H1 (cell line): ENCODE measurements around the gene BAD. TPM values are rescaled to one million over a fixed set of nuclear protein-coding genes. Genes with fewer than 3 reads are reported as not detected.

Experiments used
- CTCF ChIA-PET: fragments of 300-600 bp; sonication (Branson Sonifier 250); formaldehyde crosslinking; loops from one replicate; lab custom pipeline; 2021; ENCODE audit not compliant: partially characterized antibody; lab: Charles Lee
- POLR2A ChIA-PET: fragments of 300-600 bp; sonication (Branson Sonifier 250); formaldehyde crosslinking; loops from one replicate; lab custom pipeline; 2021; ENCODE audit warnings: inconsistent platforms; ENCODE audit not compliant: partially characterized antibody; lab: Charles Lee
- DNase-seq, 2 experiments: peaks; one replicate each; pipeline versions ENCODE4 v3.0.0 to v3.0.0-alpha.2; 2010 to 2022; ENCODE audit warnings: low spot score in 2 of 2, low read depth in 1 of 2, mixed read lengths in 1 of 2
- FAIRE-seq: peaks from 2 replicates; lab custom pipeline; 2011; peaks lifted over from hg19 to GRCh38; lab: Jason Lieb, UNC
- H2AFZ ChIP-seq: 2 replicates; pipeline ENCODE4 v1.8.1; 2012; ENCODE audit warnings: low read length, inconsistent platforms
- H2AK5ac ChIP-seq: 2 replicates; pipeline ENCODE4 v1.6.1; 2013; ENCODE audit warnings: low read depth, low read length
- H2BK120ac ChIP-seq: replicated peaks from 2 replicates; pipeline ENCODE3; 2013; ENCODE audit warnings: low read depth, low read length, inconsistent platforms
- H2BK12ac ChIP-seq: 2 replicates; pipeline ENCODE4 v1.6.1; 2013; ENCODE audit warnings: low read depth, low read length
- H2BK15ac ChIP-seq: 2 replicates; pipeline ENCODE4 v1.6.1; 2013; ENCODE audit warnings: low read length
- H2BK20ac ChIP-seq: 2 replicates; pipeline ENCODE4 v1.6.1; 2013; ENCODE audit warnings: low read length
- H2BK5ac ChIP-seq: 2 replicates; pipeline ENCODE4 v1.6.1; 2013; ENCODE audit warnings: low read depth, low read length
- H3K14ac ChIP-seq: 2 replicates; pipeline ENCODE4 v1.6.1; 2013; ENCODE audit warnings: inconsistent platforms; ENCODE audit not compliant: insufficient read length
- H3K18ac ChIP-seq: 2 replicates; pipeline ENCODE4 v1.6.1; 2013; ENCODE audit warnings: low read length; ENCODE audit errors: extremely low read depth
- H3K23ac ChIP-seq: 2 replicates; pipeline ENCODE4 v1.6.1; 2013; ENCODE audit warnings: inconsistent platforms; ENCODE audit not compliant: insufficient read length
- H3K23me2 ChIP-seq: 2 replicates; pipeline ENCODE4 v1.6.1; 2013; ENCODE audit warnings: low read depth, low read length
- H3K27ac ChIP-seq: 2 replicates; pipeline ENCODE4 v1.6.1; 2011; ENCODE audit warnings: low read depth, low read length, inconsistent platforms
- H3K27me3 ChIP-seq, 4 experiments: replicated peaks in 1 of 4; 1 replicate in 1 of 4; 2 replicates in 3 of 4; pipeline versions ENCODE4 v1.6.1 to v1.8.1; 2011 to 2013; ENCODE audit warnings: low read length in 3 of 4, mild to moderate bottlenecking in 3 of 4, inconsistent platforms in 2 of 4, mixed read lengths in 2 of 4, moderate library complexity in 1 of 4; ENCODE audit not compliant: control insufficient read depth in 3 of 4, insufficient read depth in 3 of 4; ENCODE audit errors: extremely low read depth in 1 of 4
- H3K36me3 ChIP-seq, 4 experiments: 2 replicates each; pipeline versions ENCODE4 v1.6.1 to v1.8.1; 2011 to 2013; ENCODE audit warnings: mild to moderate bottlenecking in 4 of 4, low read length in 3 of 4, moderate library complexity in 2 of 4, control low read depth in 1 of 4, inconsistent platforms in 1 of 4; ENCODE audit not compliant: insufficient read depth in 4 of 4, control insufficient read depth in 2 of 4
- H3K4ac ChIP-seq: replicated peaks from 2 replicates; pipeline ENCODE3; 2013; ENCODE audit warnings: low read length, low read depth, mixed read lengths, inconsistent platforms; ENCODE audit not compliant: insufficient read length
- H3K4me1 ChIP-seq, 4 experiments: replicated peaks in 1 of 4; 1 replicate in 1 of 4; 2 replicates in 3 of 4; pipeline versions ENCODE4 v1.6.1 to v1.8.1; 2011 to 2013; ENCODE audit warnings: low read length in 3 of 4, inconsistent platforms in 2 of 4, mixed read lengths in 1 of 4; ENCODE audit not compliant: insufficient read depth in 4 of 4, control insufficient read depth in 3 of 4
- H3K4me2 ChIP-seq, 2 experiments: 2 replicates each; pipeline versions ENCODE4 v1.6.1 to v1.8.1; 2011 to 2013; ENCODE audit warnings: low read depth in 2 of 2, low read length in 2 of 2, control low read depth in 1 of 2, inconsistent platforms in 1 of 2, mild to moderate bottlenecking in 1 of 2; ENCODE audit not compliant: insufficient read depth in 1 of 2
- H3K4me3 ChIP-seq, 4 experiments: fragments of 200-600, 300-600 bp in 1 of 4; sonication (generic), shearing (Covaris generic), sonication (Bioruptor Twin) in 1 of 4; 2 replicates each; pipeline versions ENCODE4 v1.5.1 to v1.8.1; 2011 to 2016; ENCODE audit warnings: low read length in 4 of 4, low read depth in 3 of 4, control low read depth in 2 of 4, inconsistent platforms in 2 of 4, mild to moderate bottlenecking in 2 of 4, mixed read lengths in 1 of 4, moderate library complexity in 1 of 4; ENCODE audit not compliant: insufficient read depth in 2 of 4; ENCODE audit errors: extremely low read depth in 1 of 4
- H3K56ac ChIP-seq: replicated peaks from 2 replicates; pipeline ENCODE3; 2013; ENCODE audit warnings: low read depth, mild to moderate bottlenecking, mixed read lengths, low read length, inconsistent platforms; ENCODE audit not compliant: insufficient read length
- H3K79me1 ChIP-seq: 2 replicates; pipeline ENCODE4 v1.6.1; 2013; ENCODE audit warnings: low read depth, low read length, control low read depth
- H3K79me2 ChIP-seq, 2 experiments: 2 replicates each; pipeline versions ENCODE4 v1.6.1 to v1.8.1; 2012 to 2013; ENCODE audit warnings: low read length in 2 of 2, mild to moderate bottlenecking in 2 of 2, inconsistent platforms in 1 of 2; ENCODE audit not compliant: insufficient read depth in 2 of 2, control insufficient read depth in 1 of 2
- H3K9ac ChIP-seq, 4 experiments: replicated peaks in 1 of 4; 1 replicate in 1 of 4; 2 replicates in 3 of 4; pipeline versions ENCODE4 v1.6.1 to v1.8.1; 2011 to 2013; ENCODE audit warnings: low read depth in 3 of 4, low read length in 3 of 4, control low read depth in 2 of 4, mild to moderate bottlenecking in 2 of 4, moderate library complexity in 2 of 4, inconsistent platforms in 1 of 4; ENCODE audit errors: extremely low read depth in 1 of 4
- H3K9me3 ChIP-seq, 2 experiments: 2 replicates each; pipeline versions ENCODE4 v1.6.1 to v1.8.1; 2012 to 2013; ENCODE audit warnings: mild to moderate bottlenecking in 2 of 2, moderate library complexity in 2 of 2, control low read depth in 1 of 2, inconsistent platforms in 1 of 2, low read depth in 1 of 2, low read length in 1 of 2, mixed read lengths in 1 of 2; ENCODE audit not compliant: insufficient read depth in 2 of 2
- H4K20me1 ChIP-seq, 2 experiments: replicated peaks in 1 of 2; 2 replicates each; pipeline versions ENCODE3 to v1.8.1; 2011 to 2013; ENCODE audit warnings: inconsistent platforms in 2 of 2, low read length in 2 of 2, mild to moderate bottlenecking in 1 of 2; ENCODE audit not compliant: insufficient read depth in 2 of 2, control insufficient read depth in 1 of 2
- H4K5ac ChIP-seq: 2 replicates; pipeline ENCODE4 v1.6.1; 2013; ENCODE audit warnings: low read length, low read depth, mixed read lengths, inconsistent platforms; ENCODE audit not compliant: insufficient read length
- H4K8ac ChIP-seq: 2 replicates; pipeline ENCODE4 v1.8.0; 2013; ENCODE audit warnings: mild to moderate bottlenecking, moderate library complexity, low read length, inconsistent platforms; ENCODE audit not compliant: insufficient read depth; ENCODE audit errors: extremely low read depth
- H4K91ac ChIP-seq: replicated peaks from 2 replicates; pipeline ENCODE3; 2013; ENCODE audit warnings: low read length, mixed read lengths, inconsistent platforms; ENCODE audit not compliant: insufficient read length
- ASH2L ChIP-seq: fragments of 200-600, 300-600 bp; sonication (generic); IDR thresholded peaks from one replicate; pipeline ENCODE4 v1.7.1; 2017; ENCODE audit warnings: low read length
- BCL11A ChIP-seq, 2 experiments: IDR thresholded peaks; one replicate each; pipeline ENCODE4 v1.6.1; 2011; ENCODE audit warnings: low read depth in 2 of 2, low read length in 2 of 2, mild to moderate bottlenecking in 2 of 2
- BRCA1 ChIP-seq: IDR thresholded peaks from 2 replicates; pipeline ENCODE4 v1.6.1; 2012; ENCODE audit warnings: low read depth, low read length, improper control_type of control experiment
- CBX8 ChIP-seq: fragments of 300-800, 300-1000 bp; sonication (generic); IDR thresholded peaks from 2 replicates; pipeline ENCODE4 v1.7.1; 2016; ENCODE audit warnings: low read depth, low read length, borderline replicate concordance
- CEBPB ChIP-seq: IDR thresholded peaks from 2 replicates; pipeline ENCODE4 v1.6.1; 2012; ENCODE audit warnings: low read depth, low read length
- KDM5A ChIP-seq: fragments of 200-600 bp; IDR thresholded peaks from 2 replicates; pipeline ENCODE4 v1.7.1; 2012; ENCODE audit warnings: mild to moderate bottlenecking, low read length, inconsistent platforms, mixed read lengths
- NRF1 ChIP-seq: IDR thresholded peaks from 2 replicates; pipeline ENCODE4 v1.6.1; 2011; ENCODE audit warnings: mild to moderate bottlenecking, low read depth, low read length, improper control_type of control experiment
- PHF8 ChIP-seq: fragments of 200-600 bp; sonication (generic); conservative IDR thresholded peaks from 2 replicates; pipeline ENCODE4 v1.7.1; 2012; ENCODE audit warnings: low read depth, mild to moderate bottlenecking, inconsistent platforms, low read length, moderate library complexity
- POU5F1 ChIP-seq: IDR thresholded peaks from 2 replicates; pipeline ENCODE4 v1.6.1; 2011; ENCODE audit warnings: low read depth, mild to moderate bottlenecking, low read length, moderate library complexity
- RAD21 ChIP-seq, 2 experiments: IDR thresholded peaks in 1 of 2; conservative IDR thresholded peaks in 1 of 2; 2 replicates each; pipeline ENCODE4 v1.6.1; 2011; ENCODE audit warnings: low read depth in 2 of 2, low read length in 2 of 2, improper control_type of control experiment in 1 of 2, inconsistent platforms in 1 of 2, mild to moderate bottlenecking in 1 of 2, moderate library complexity in 1 of 2
- TAF7 ChIP-seq: optimal IDR thresholded peaks from 2 replicates; pipeline ENCODE3; 2011; ENCODE audit warnings: low read depth, mild to moderate bottlenecking, inconsistent platforms, low read length, moderate library complexity, borderline replicate concordance
- TCF12 ChIP-seq: IDR thresholded peaks from 2 replicates; pipeline ENCODE4 v1.6.1; 2011; ENCODE audit warnings: low read depth, mild to moderate bottlenecking, low read length
- YY1 ChIP-seq: IDR thresholded peaks from 2 replicates; pipeline ENCODE4 v1.6.1; 2011; ENCODE audit warnings: low read depth, mild to moderate bottlenecking, low read length
- ZNF274 ChIP-seq: IDR thresholded peaks from 2 replicates; pipeline ENCODE4 v1.7.0; 2012; ENCODE audit warnings: low read length, borderline replicate concordance; ENCODE audit errors: extremely low read depth
- whole genome bisulfite sequencing, 2 experiments: shearing (Covaris generic) in 1 of 2; methylation state at CpG; one replicate each; pipeline versions ENCODE4 v1.1.6 to v1.1.7; 2013 to 2015; ENCODE audit warnings: low lambda C conversion rate in 2 of 2, mixed read lengths in 2 of 2, inconsistent platforms in 1 of 2, low coverage in 1 of 2, missing lambda C conversion rate in 1 of 2; ENCODE audit not compliant: insufficient replicate concordance in 2 of 2, insufficient coverage in 1 of 2, insufficient read length in 1 of 2; ENCODE audit errors: extremely low coverage in 1 of 2, missing lambda C conversion rate in 1 of 2; 5-methylcytosine and 5-hydroxymethylcytosine counted together
- polyA plus RNA-seq, 7 experiments: library from polyadenylated mRNA; depleted of rRNA in 3 of 7; stranded (reverse) in 5 of 7; unstranded in 2 of 7; fragments of >200 nt in 5 of 7; fragments of 200-250 nt in 2 of 7; gene quantifications; 1 replicate in 5 of 7; 2 replicates in 1 of 7; 4 replicates in 1 of 7; pipeline versions ENCODE4 v1.2.1 to v1.2.3, GENCODE V29; 2011 to 2013; ENCODE audit warnings: missing spikeins in 2 of 7, mixed read lengths in 2 of 7
- total RNA-seq: library from RNA; stranded (reverse); fragmentation: NEBNext Ultra II Directional; extraction: Animal tissue kit (Norgen Biotek cat#: 25700); gene quantifications from 2 replicates; pipeline ENCODE4 v1.2.1, GENCODE V29; 2021

Gene BAD
- total and polyA plus RNA-seq, 2 of the 8 experiments (the other 6 are each of a cell fraction or from before 2014, with no cell fraction given) = 23.1 to 33.7 TPM

GRCh38 chr11:64295760-64296159 is 11.3 kb upstream of the BAD start:
- Histone ChIP-seq H3K9me3 (no peaks in the 10 kb centered on the region; a peak in 1 of 4 replicates), H3K36me3 (peaks cover 0 to 9% (median 0%) of the 10 kb centered on the region in 4 experiments; a peak in 1 of 8 replicates), H3K23me2 (peaks cover 11% of the 10 kb centered on the region; the same call in 1 of the 2 replicates), H2BK120ac (no peak overlapping the region), H3K79me2 (no peaks in the 10 kb centered on the region), H3K27ac (no peak overlapping the region), H2AK5ac (no peak overlapping the region), H4K5ac (no peak overlapping the region), H3K56ac (no peak overlapping the region), H3K4me1 (peaks cover 0 to 32% (median 16%) of the 10 kb centered on the region in 4 experiments; a peak in 5 of 7 replicates), H2BK5ac (no peak overlapping the region), H4K8ac (no peak overlapping the region), H2BK15ac (no peak overlapping the region), H3K4me3 (no peak overlapping the region), H3K9ac (no peak overlapping the region), H2AFZ (no peak overlapping the region), H3K27me3 (peaks cover 90 to 100% (median 99%) of the 10 kb centered on the region in 4 experiments), H3K18ac (no peak overlapping the region), H2BK12ac (no peak overlapping the region), H3K23ac (no peak overlapping the region), H3K4me2 (no peak overlapping the region; a peak in 1 of 4 replicates), H3K79me1 (no peaks in the 10 kb centered on the region), H2BK20ac (no peak overlapping the region), H4K20me1 (peaks cover 3 to 19% of the 10 kb centered on the region in 2 experiments), H3K14ac (no peak overlapping the region), H4K91ac (no peak overlapping the region), H3K4ac (no peak overlapping the region)
- ChIA-PET CTCF (interaction anchor here (0.7 to 2.6 kb wide), 6 partner anchors 8 to 64 kb away, joined by 3 to 10 read pairs (median 3); partner anchors contain the start of genes BAD, GPR137 and TRMT112), POLR2A (interaction anchor here (0.7 to 1.9 kb wide), 2 partner anchors 11 kb away, joined by 5 to 14 read pairs; partner anchors contain the start of genes BAD and GPR137)
- no peak for FAIRE-seq
- 63% methylated on average over 4 of the region's 4 CpGs; no CpG with 5 or more reads in 1 of the 2 experiments for WGBS, 2 experiments
- no peak for DNase-seq
- TF ChIP-seq PHF8 = no peak
- no peak for TF ChIP-seq TCF12
- no peak for TF ChIP-seq CBX8
- TF ChIP-seq TAF7 = no peak
- no peak for TF ChIP-seq POU5F1
- TF ChIP-seq ASH2L = no peak
- TF ChIP-seq ZNF274 = no peak
- no peak for TF ChIP-seq KDM5A
- no peak for TF ChIP-seq NRF1
- no peak for TF ChIP-seq CEBPB
- no peak for TF ChIP-seq BCL11A (IDR thresholded peaks at IDR 0.05; ENCODE audit: low read depth in 2 of 2, low read length in 2 of 2)
- TF ChIP-seq RAD21 (IDR thresholded peaks at IDR 0.05 in 1 of 2, conservative IDR thresholded peaks at IDR 0.05 in 1 of 2; ENCODE audit: low read depth in 2 of 2, low read length in 2 of 2) = no peak
- TF ChIP-seq YY1 = no peak
- no peak for TF ChIP-seq BRCA1
